PC-9 (cell line): ENCODE measurements around the gene MRPL43. TPM values are rescaled to one million over a fixed set of nuclear protein-coding genes. Genes with fewer than 3 reads are reported as not detected.

ENCODE experiments used
- BruUV-seq: library from RNA; stranded (reverse); fragments of 400-500 nt; replicated peaks from 2 replicates; lab custom pipeline; 2021; lab: Mats Ljungman, UMichigan
- CTCF ChIA-PET: fragments of 300-600 bp; sonication (Branson Sonifier 250); formaldehyde crosslinking; loops from one replicate; lab custom pipeline; 2022; ENCODE audit warnings: antibody characterized with exemption; lab: Charles Lee
- POLR2A ChIA-PET: fragments of 300-600 bp; sonication (Branson Sonifier 250); formaldehyde crosslinking; loops from one replicate; lab custom pipeline; 2022; ENCODE audit warnings: antibody characterized with exemption; ENCODE audit not compliant: unreplicated experiment; lab: Charles Lee
- DNase-seq, 2 experiments: peaks; one replicate each; pipeline versions ENCODE4 v3.0.0 to v3.0.0-alpha.2; 2015 to 2022; ENCODE audit warnings: mixed read lengths in 1 of 2
- H2AFZ ChIP-seq: fragments of 200-600 bp; sonication (generic); 2 replicates; pipeline ENCODE4 v1.8.1; 2017; ENCODE audit warnings: antibody characterized with exemption
- H3F3A ChIP-seq: fragments of 200-600 bp; sonication (generic); 2 replicates; pipeline ENCODE4 v1.8.1; 2017; ENCODE audit warnings: antibody characterized with exemption, mild to moderate bottlenecking, low read depth; ENCODE audit not compliant: insufficient read depth
- H3K27ac ChIP-seq: fragments of 200-600 bp; sonication (generic); 2 replicates; pipeline ENCODE4 v1.6.1; 2016; ENCODE audit warnings: mixed run types
- H3K27me3 ChIP-seq: fragments of 200-600 bp; sonication (generic); 2 replicates; pipeline ENCODE4 v1.6.1; 2016; ENCODE audit warnings: low read depth, mixed run types; ENCODE audit not compliant: insufficient read depth
- H3K36me3 ChIP-seq: fragments of 200-600 bp; sonication (generic); 2 replicates; pipeline ENCODE4 v1.6.1; 2016; ENCODE audit warnings: low read depth, mixed run types
- H3K4me1 ChIP-seq: fragments of 200-600 bp; sonication (generic); replicated peaks from 2 replicates; pipeline ENCODE4 v1.6.1; 2016; ENCODE audit warnings: mixed run types; ENCODE audit not compliant: insufficient read depth
- H3K4me2 ChIP-seq: fragments of 200-600 bp; sonication (generic); 2 replicates; pipeline ENCODE4 v1.6.1; 2017; ENCODE audit warnings: mixed run types
- H3K4me3 ChIP-seq: fragments of 200-600 bp; sonication (generic); 2 replicates; pipeline ENCODE4 v1.6.1; 2016; ENCODE audit warnings: mixed run types
- H3K79me2 ChIP-seq: fragments of 200-600 bp; sonication (generic); 2 replicates; pipeline ENCODE4 v1.6.1; 2017; ENCODE audit warnings: low read depth, mixed run types
- H3K9me2 ChIP-seq: fragments of 200-600 bp; sonication (generic); 2 replicates; pipeline ENCODE4 v1.8.1; 2017; ENCODE audit warnings: mild to moderate bottlenecking; ENCODE audit not compliant: insufficient read depth
- H3K9me3 ChIP-seq: fragments of 200-600 bp; sonication (generic); 2 replicates; pipeline ENCODE4 v1.8.1; 2016; ENCODE audit warnings: low read depth; ENCODE audit not compliant: insufficient read depth
- H4K20me1 ChIP-seq: fragments of 200-600 bp; sonication (generic); 2 replicates; pipeline ENCODE4 v1.8.1; 2017; ENCODE audit not compliant: insufficient read depth
- EZH2 ChIP-seq: fragments of 200-600 bp; sonication (generic); IDR thresholded peaks from 2 replicates; pipeline ENCODE4 v1.8.0; 2017; ENCODE audit warnings: antibody characterized with exemption, low read depth
- intact Hi-C: fragments of 100-400 bp; cut with micrococcal nuclease; formaldehyde crosslinking; loops from one replicate; pipeline ENCODE4 v1.10.0; 2022; ENCODE audit not compliant: unreplicated experiment
- total RNA-seq: library from RNA; stranded (reverse); gene quantifications from 2 replicates; pipeline ENCODE4 v1.2.3, GENCODE V29; 2021
- TF ChIP-seq, protein P1 (sequence below): fragments of 200-600 bp; sonication (generic); conservative IDR thresholded peaks from 2 replicates; pipeline ENCODE4 v1.6.1; 2017; ENCODE audit warnings: mixed run types, antibody characterized with exemption, mild to moderate bottlenecking, moderate library complexity

The MRPL43 gene
- total RNA-seq, 1 experiment from 2014 or later = 45.7 TPM

DNA sequence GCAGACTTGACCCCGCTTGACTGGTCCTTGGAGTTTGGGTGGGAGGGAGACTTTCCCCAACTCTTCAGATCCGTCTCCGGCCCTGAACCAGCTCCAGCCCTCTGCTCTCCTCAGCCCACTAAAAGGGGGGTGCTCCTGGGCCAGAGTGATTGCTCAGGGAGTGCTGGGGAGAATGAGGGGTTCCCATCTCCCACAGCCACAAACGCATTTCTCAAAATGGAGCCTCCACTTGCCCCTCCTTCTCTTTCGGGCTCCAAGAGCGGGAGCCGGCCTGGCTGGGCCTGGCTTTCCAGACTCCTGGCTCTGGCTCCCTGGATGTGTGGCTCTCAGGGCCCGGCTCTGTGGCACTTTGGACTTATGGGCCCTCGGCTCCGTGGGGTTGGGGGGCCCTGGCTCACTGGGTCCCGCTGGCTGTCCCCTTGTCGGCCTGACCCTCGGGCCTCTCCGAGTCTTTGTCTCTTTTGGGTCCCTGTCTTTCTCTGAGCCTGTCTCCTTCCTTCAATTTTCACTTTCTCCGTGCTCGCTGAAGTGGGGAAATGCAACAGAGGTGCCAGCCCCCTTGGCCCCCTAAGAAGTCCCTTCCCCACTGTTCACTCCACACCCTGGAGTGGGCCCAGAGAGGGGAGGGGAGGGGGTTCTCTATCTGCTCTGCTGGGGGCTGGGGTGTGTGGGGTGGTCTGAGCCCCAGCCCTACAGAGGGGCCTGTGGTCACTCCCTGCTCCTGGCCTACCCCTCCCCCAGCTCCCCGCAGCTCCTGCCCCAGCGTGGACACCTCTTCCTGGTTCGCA, 13.0 kb upstream of the MRPL43 start:
- peaks cover 5% of the 10 kb centered on the region; the same call in 1 of the 2 replicates for H3F3A ChIP-seq
- CTCF ChIA-PET = no interaction called here
- 0 out of 2 replicates have a peak, but pooled peaks cover 5% of the 10 kb centered on the region for H3K79me2 ChIP-seq
- H3K9me3 ChIP-seq = no peaks in the 10 kb centered on the region
- intact Hi-C loops = no loop called here
- POLR2A ChIA-PET = no interaction called here
- H3K36me3 ChIP-seq = no peaks in the 10 kb centered on the region
- peak overlapping the region; percentile 52; the same call in 1 of the 2 replicates for H3K4me3 ChIP-seq
- peaks cover 11% of the 10 kb centered on the region for H3K4me1 ChIP-seq
- no peaks in the 10 kb centered on the region; the same call in 1 of the 2 replicates for H4K20me1 ChIP-seq
- no peak for DNase-seq
- TSS peak; percentile 20 for BruUV-seq
- no peak overlapping the region for H3K27ac ChIP-seq
- H3K4me2 ChIP-seq = peak overlapping the region; percentile 74
- no peak overlapping the region for H2AFZ ChIP-seq
- no peaks in the 10 kb centered on the region for H3K9me2 ChIP-seq
- TF ChIP-seq, protein P1, sequence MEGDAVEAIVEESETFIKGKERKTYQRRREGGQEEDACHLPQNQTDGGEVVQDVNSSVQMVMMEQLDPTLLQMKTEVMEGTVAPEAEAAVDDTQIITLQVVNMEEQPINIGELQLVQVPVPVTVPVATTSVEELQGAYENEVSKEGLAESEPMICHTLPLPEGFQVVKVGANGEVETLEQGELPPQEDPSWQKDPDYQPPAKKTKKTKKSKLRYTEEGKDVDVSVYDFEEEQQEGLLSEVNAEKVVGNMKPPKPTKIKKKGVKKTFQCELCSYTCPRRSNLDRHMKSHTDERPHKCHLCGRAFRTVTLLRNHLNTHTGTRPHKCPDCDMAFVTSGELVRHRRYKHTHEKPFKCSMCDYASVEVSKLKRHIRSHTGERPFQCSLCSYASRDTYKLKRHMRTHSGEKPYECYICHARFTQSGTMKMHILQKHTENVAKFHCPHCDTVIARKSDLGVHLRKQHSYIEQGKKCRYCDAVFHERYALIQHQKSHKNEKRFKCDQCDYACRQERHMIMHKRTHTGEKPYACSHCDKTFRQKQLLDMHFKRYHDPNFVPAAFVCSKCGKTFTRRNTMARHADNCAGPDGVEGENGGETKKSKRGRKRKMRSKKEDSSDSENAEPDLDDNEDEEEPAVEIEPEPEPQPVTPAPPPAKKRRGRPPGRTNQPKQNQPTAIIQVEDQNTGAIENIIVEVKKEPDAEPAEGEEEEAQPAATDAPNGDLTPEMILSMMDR = no peak
- TF ChIP-seq EZH2 = no peak
- H3K27me3 ChIP-seq = no peaks in the 10 kb centered on the region

DNA sequence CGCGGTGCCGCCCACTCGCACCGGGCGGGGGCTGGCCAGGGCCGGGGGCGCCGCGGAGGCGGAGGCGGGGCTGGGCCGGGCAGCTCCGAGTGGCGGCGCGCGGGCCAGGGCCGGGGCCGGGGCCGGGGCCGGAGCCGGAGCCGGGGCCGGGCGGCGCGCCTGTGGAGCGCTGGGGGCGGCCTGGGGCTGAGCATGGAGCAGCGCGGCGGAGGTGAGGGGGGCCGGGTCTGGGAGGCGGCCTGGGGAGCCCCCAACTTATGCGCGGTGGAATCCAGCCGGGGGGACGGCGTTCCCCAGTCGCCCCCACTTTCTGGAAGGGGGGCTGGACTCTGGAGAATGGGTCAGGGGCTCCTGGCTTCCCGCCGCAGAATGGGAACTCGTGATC, 12.4 kb upstream of the MRPL43 start, which contains the start of gene LZTS2:
TSS of gene LZTS2 (plus strand) at position 67 of the 385 bp plus-strand sequence. CDS start 2,731 bp downstream, outside the sequence.
- peaks cover 11% of the 10 kb centered on the region for H3K4me1 ChIP-seq
- H3K27me3 ChIP-seq = no peaks in the 10 kb centered on the region
- no peaks in the 10 kb centered on the region for H3K9me2 ChIP-seq
- BruUV-seq = no TSS peak
- 0 out of 2 replicates have a peak, but pooled peaks cover 5% of the 10 kb centered on the region for H3K79me2 ChIP-seq
- ChIA-PET CTCF (no interaction called here), POLR2A (interaction anchor here (0.7 kb wide), 1 partner anchor 90 kb away, joined by 4 read pairs; no protein-coding TSS in a partner anchor)
- no peaks in the 10 kb centered on the region for H3K9me3 ChIP-seq
- no peak for DNase-seq
- H3K36me3 ChIP-seq = no peaks in the 10 kb centered on the region
- peak within 1 kb of the TSS; percentile 88 for H2AFZ ChIP-seq
- peaks cover 5% of the 10 kb centered on the region; the same call in 1 of the 2 replicates for H3F3A ChIP-seq
- H4K20me1 ChIP-seq = no peaks in the 10 kb centered on the region; the same call in 1 of the 2 replicates
- H3K27ac ChIP-seq = 0 out of 2 replicates have a peak within 1 kb of the TSS, but pooled peaks have one; percentile 12
- H3K4me2 ChIP-seq = peak within 1 kb of the TSS; percentile 93
- intact Hi-C loops = no loop called here
- TF ChIP-seq, protein P1 = no peak
- TF ChIP-seq EZH2 = no peak
- H3K4me3 ChIP-seq = peak within 1 kb of the TSS; percentile 76

DNA sequence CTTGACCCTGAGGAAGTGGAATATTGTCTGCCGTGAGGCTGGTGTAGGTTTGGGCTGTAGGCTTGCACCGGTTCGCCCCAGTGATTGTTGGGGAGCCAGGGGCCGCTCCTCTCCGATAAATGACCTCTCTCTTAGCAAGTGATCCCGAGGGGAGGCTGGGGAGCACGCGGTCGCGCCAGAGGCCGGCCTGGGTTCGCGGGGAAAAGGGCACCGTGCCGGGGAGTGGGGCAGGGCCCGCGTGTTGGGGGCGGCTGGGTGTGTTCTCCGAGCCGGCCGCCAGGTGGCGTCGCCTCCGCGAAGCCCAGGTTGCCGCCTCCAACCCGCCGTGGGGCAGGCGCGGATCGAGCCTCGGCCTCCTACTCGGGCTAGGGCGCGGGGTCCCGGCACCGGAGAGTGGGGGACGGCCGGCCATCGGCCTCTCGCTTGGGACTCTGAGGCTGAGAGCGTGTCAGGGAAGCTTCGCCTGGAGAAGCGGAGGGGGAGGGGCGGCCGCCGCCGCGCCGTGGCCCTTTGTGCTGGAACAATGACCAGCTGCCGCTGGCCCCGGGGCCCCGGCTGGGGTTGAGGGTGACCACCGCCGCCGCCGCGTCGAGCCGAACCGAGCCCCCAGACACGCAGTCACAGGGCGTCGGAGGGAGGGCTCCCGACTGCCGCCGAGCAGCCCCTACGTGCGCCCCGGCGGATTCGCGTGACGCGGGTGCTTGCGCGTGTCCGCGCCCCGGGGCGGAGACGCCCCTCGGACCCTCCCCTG, 11.9 kb upstream of the MRPL43 start:
- H3K9me3 ChIP-seq = no peaks in the 10 kb centered on the region
- H3F3A ChIP-seq = peaks cover 11% of the 10 kb centered on the region; the same call in 1 of the 2 replicates
- peak overlapping the region; percentile 93 for H3K4me2 ChIP-seq
- H3K79me2 ChIP-seq = 0 out of 2 replicates have a peak, but pooled peaks cover 5% of the 10 kb centered on the region
- no peaks in the 10 kb centered on the region; the same call in 1 of the 2 replicates for H4K20me1 ChIP-seq
- TSS peak; percentile 77 for BruUV-seq
- intact Hi-C loops = no loop called here
- 0 out of 2 replicates have a peak overlapping the region, but pooled peaks have one; percentile 12 for H3K27ac ChIP-seq
- H2AFZ ChIP-seq = peak overlapping the region; percentile 88
- ChIA-PET POLR2A (interaction anchor here (0.7 to 1.0 kb wide), 2 partner anchors 12 to 89 kb away, joined by 4 to 9 read pairs; no protein-coding TSS in a partner anchor), CTCF (interaction anchor here (0.8 to 1.5 kb wide), 2 partner anchors 12 to 15 kb away, joined by 3 to 6 read pairs; no protein-coding TSS in a partner anchor)
- TF ChIP-seq EZH2 = no peak
- TF ChIP-seq, protein P1 = peak; percentile 83
- peak in 1 of 2 experiments; percentile 69 for DNase-seq
- H3K9me2 ChIP-seq = no peaks in the 10 kb centered on the region
- H3K36me3 ChIP-seq = no peaks in the 10 kb centered on the region
- H3K4me1 ChIP-seq = peaks cover 11% of the 10 kb centered on the region
- no peaks in the 10 kb centered on the region for H3K27me3 ChIP-seq
- peak overlapping the region; percentile 76 for H3K4me3 ChIP-seq
